NB4 (cell line): ENCODE results near the gene IRX2.

ENCODE experiments used
- DNase-seq: peaks from one replicate; pipeline ENCODE4 v3.0.0; 2010; ENCODE audit warnings: low read depth
- H3K4me3 ChIP-seq: one replicate; pipeline ENCODE4 v1.5.1; 2011; ENCODE audit warnings: mild to moderate bottlenecking, low read depth, low read length, moderate library complexity
- MYC ChIP-seq: IDR thresholded peaks from 2 replicates; pipeline ENCODE4 v1.6.1; 2011; ENCODE audit warnings: low read depth, low read length
- POLR2A ChIP-seq: IDR thresholded peaks from 2 replicates; pipeline ENCODE4 v1.6.1; 2011; ENCODE audit warnings: mild to moderate bottlenecking; ENCODE audit not compliant: insufficient read length; ENCODE audit errors: extremely low read depth
- TF ChIP-seq, protein P1 (sequence below): IDR thresholded peaks from one replicate; pipeline ENCODE4 v1.5.1; 2012; ENCODE audit warnings: low read depth, low read length
- TF ChIP-seq, protein P2 (sequence below): IDR thresholded peaks from 2 replicates; pipeline ENCODE4 v1.6.1; 2011; ENCODE audit warnings: low read depth, low read length

Gene IRX2

DNA sequence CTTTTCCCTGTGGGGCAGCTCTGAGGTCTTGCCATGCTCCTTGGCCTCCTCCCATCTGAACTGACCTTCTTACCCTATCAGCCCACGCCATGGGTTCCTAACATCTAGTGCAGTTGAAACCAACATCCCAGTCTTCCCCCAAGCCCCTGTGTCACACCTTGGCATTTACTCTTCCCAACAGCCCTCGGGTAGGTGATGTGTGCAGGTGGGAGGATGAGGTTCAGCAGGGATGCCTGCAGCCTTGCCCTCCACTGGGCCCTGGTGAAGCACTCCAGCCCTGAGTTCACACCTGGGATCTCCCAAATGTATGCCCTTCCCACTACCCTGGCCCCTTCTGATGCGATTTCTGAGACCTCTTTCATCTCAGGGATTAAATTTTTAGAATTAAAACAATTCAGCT is 15.5 kb downstream of the IRX2 start:
- no peak for DNase-seq
- TF ChIP-seq POLR2A (no peak), MYC (no peak)
- TF ChIP-seq, protein P1, sequence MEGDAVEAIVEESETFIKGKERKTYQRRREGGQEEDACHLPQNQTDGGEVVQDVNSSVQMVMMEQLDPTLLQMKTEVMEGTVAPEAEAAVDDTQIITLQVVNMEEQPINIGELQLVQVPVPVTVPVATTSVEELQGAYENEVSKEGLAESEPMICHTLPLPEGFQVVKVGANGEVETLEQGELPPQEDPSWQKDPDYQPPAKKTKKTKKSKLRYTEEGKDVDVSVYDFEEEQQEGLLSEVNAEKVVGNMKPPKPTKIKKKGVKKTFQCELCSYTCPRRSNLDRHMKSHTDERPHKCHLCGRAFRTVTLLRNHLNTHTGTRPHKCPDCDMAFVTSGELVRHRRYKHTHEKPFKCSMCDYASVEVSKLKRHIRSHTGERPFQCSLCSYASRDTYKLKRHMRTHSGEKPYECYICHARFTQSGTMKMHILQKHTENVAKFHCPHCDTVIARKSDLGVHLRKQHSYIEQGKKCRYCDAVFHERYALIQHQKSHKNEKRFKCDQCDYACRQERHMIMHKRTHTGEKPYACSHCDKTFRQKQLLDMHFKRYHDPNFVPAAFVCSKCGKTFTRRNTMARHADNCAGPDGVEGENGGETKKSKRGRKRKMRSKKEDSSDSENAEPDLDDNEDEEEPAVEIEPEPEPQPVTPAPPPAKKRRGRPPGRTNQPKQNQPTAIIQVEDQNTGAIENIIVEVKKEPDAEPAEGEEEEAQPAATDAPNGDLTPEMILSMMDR, result no peak
- TF ChIP-seq, protein P2, sequence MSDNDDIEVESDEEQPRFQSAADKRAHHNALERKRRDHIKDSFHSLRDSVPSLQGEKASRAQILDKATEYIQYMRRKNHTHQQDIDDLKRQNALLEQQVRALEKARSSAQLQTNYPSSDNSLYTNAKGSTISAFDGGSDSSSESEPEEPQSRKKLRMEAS, result no peak
- H3K4me3 ChIP-seq, result no peak overlapping the region

DNA sequence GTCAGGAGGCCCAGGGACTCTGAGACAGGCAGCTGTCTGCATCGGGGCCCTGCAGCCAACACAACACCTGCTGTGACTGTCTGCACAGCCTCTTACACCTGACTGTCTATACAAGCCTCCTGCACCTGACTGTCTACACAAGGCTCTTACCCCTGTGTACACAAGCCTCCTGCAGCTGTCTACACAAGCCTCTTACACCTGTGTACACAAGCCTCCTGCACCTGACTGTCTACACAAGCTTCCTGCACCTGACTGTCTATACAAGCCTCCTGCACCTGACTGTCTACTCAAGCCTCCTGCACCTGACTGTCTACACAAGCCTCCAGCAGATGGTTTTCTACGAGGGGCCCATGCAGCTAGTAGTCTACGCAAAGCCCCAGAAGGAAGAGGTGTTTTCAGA is 18.6 kb downstream of the IRX2 start:
- H3K4me3 ChIP-seq, result no peak overlapping the region
- DNase-seq, result no peak
- no peak for TF ChIP-seq MYC
- TF ChIP-seq, protein P2, result no peak
- TF ChIP-seq, protein P1, result no peak
- TF ChIP-seq POLR2A, result no peak

DNA sequence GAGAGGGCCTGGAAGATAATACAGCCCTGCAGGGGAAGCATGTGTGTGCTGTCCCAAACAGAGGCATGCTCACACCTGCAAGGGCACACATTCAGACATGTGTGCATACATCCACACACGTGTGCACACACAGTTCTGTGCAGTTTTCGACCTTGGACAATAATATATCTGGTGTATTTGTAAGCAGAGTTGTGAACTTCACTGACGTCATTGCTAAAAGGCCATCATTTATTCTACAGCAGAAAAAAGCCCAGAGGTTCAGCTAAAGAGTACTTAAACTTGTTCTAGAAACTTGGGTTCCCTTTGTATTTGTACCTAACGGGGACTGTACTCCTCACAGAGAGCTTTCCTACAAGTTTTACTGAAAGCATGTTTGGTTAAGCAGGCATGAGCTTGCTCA is 19.5 kb downstream of the IRX2 start:
- TF ChIP-seq MYC (no peak), POLR2A (no peak)
- TF ChIP-seq, protein P2, result no peak
- TF ChIP-seq, protein P1, result no peak
- no peak overlapping the region for H3K4me3 ChIP-seq
- no peak for DNase-seq

DNA sequence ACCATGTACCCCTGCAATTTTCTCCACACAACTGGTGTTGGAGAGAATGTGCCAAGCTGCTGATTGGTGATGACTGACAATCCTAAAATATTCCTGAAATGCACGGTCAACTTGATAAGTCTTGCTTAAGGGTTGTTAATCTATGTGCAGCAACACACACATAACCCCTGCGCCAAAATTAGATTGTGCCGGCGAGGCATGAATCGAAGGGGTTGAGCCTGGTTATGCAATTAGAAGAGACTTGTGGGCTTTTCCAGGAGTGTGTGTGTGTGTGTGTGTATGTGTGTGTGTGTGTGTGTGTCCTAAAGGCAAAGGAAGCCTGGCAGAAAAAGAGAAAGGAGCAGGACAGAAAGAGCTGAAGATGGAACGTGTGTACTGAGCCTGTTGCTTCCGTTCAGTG is 22.3 kb downstream of the IRX2 start:
- no peak overlapping the region for H3K4me3 ChIP-seq
- TF ChIP-seq, protein P1, result no peak
- TF ChIP-seq POLR2A (no peak), MYC (no peak)
- TF ChIP-seq, protein P2, result no peak
- DNase-seq, result no peak

DNA sequence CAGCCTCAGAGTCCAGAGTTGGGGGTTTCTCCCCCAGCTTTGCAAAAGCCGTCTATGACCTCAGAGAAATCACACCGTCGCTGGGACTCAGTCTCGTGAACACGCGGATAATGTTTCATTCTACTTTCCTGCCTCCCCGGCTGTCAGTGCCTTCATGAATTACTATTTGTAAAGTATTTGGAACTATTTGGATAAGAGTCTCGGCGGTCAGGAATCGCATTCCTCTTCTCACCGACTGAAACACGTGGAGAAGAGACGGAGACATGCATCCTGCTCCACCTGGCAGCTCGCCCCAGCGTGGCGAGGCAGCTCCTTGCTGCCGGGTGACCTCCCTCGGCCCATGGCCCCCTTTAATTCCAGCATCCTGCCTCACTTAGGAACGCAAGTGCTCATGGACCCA is 23.9 kb downstream of the IRX2 start:
- no peak for DNase-seq
- TF ChIP-seq, protein P2, result no peak
- H3K4me3 ChIP-seq, result no peak overlapping the region

DNA sequence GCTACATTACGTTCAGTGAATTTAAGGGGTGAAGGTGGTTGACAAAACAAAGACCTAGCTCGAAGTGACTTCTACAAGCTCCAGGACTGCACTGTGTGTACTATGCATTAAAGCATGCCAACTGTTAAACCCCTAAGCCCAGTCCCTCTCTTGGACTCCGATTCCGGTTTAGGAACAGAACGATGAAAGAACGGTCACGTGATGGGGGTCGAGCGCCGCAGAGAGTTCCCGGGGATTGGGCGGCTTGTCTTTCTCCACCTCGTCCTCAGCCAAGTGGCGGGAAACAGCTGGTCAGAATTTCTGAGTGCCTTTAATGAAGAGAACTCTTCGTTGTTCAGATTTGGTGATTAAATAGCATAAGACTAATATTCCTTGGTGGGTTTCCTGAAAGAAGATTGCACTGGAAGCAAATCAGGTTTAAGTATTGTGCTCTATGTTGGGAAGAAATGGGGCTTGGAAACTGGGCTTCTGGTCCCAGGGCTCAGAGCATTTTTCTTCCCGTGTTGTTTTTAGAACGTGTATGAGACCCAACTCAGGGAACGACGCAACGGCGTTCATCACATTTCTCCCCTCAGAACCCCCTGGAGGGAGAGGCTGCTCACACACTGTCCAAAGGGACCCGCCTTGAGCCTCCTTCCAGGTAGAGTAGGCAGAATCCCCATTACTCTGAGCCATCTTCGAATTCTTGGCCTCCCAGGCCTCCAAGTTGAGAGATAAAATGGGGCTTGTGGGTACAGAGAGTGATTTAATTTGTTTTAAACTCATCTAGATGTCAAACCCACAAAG is 25.3 kb downstream of the IRX2 start:
- no peak overlapping the region for H3K4me3 ChIP-seq
- TF ChIP-seq POLR2A (no peak), MYC (no peak)
- TF ChIP-seq, protein P1, result no peak
- TF ChIP-seq, protein P2, result no peak
- no peak for DNase-seq
